HG03025 (cell line): Measurements from ENCODE around the gene ADIPOR2.
A peak's percentile ranks its signal among the peaks of the same experiment; 100 is the strongest.

Experiments
- ATAC-seq: cut with Tn5 transposase; IDR thresholded peaks from one replicate; pipeline ENCODE4 v1.9.1; 2021; ENCODE audit warnings: mild to moderate bottlenecking, moderate library complexity; ENCODE audit not compliant: unreplicated experiment, low FRiP score

The ADIPOR2 gene

DNA sequence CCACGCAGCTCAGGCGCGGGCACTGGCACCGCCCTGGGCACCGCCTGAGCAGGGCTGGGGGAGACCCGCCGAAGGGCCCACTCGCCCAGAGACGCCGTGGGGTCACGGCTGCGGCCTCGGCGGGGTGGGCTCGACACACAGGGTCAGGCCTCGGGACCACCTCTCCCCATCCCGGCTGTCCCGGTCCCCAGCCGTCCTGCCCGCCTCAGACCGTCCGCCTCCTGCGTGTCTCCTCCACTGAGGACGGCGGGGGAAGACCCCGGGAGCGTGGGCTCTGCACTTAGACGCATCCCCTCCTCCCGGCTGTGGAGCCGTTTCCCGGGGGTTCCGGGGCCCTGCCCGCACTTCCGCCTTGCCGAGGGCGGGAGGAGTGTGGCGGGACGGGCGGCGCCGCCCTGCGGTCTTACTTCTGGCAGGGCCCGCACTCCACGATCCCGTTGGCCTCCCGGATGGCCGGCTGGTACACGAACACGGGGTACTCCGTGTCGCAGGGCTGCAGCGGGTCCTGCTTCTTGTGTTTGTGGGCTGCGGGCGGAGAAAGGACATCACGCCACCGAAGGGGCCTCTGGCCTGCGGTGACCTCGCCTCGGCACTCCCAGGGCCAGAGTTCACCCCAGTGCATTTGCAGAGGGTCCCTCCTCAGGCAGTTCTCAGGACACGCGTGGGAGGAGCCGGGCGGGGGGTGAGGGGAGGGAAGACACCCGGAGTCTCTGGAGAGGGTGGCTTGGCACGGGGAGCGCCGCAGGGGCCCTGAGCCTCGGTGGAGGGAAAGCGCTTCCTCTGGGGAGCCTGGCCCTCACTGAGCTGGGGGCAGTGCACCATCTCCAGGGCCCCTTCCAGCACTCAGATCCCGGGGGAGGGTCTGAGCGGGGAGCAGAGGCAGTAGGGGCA is 106.4 kb downstream of the ADIPOR2 start:
- ATAC-seq = no peak

GRCh38 chr12:1797991-1798640 is 107.2 kb downstream of the ADIPOR2 start:
- no peak for ATAC-seq

DNA sequence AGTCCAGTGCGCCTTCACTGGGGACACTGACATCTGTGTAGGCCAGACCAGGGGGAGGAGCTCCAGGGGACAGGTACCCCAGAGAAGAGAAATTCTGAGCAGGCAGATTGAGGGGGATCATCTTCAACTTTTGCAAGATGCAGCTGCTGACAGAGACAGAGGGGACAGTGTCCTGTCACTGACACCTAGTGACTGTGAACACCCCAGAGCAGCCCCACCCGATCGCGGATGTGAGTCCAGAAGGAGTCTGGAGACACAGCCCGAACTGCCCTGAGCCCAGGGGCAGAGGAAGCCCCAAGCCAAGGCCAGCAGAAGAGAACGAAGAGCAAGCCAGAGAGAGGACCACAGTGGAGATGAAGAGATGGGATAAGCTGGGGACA is 107.8 kb downstream of the ADIPOR2 start:
- ATAC-seq = no peak

DNA sequence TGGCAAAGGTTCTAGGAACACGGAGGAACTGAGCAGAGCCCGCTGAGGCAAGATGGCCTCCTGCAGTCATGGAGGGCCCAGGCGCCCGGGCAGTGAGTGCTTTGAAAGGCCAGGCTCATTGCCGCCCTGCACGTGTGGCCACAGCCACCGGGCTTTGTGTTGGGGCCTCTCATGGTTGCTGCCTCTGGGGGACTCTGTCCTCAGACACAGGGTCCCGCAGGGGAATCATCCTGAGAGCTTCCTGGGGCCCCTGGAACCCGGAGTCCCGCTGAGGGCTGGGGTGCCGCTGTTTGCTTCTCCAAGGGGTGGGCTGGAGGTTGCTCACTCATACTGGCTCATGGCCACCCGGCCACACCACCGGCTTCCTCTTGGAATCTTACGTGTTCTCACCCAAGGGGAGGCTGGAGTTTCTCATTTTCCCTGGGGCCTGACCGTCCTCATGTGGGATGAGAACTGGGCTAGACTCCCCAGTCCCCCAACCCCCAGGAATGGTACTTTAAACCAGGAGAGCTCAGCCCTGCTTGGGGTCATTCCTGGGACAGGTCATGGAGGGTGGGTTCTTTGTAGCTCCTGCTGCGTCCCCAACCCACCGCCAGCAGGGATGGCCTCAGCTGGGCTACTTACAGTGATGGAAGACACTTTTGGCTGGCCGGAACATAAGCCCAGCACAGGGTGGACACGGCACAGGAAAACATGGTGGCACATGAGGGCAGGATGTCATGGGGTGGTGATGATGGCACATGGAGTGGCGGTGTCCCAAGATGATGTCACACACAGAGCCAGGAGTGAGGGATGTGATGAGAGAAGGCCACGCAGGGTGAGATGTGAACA is 108.4 kb downstream of the ADIPOR2 start:
- no peak for ATAC-seq

- ATAC-seq = no peak
Measured at GRCh38 chr12:1799882-1800400, 109.1 kb downstream of the ADIPOR2 start.

- no peak for ATAC-seq
Measured at GRCh38 chr12:1800401-1801302, 109.8 kb downstream of the ADIPOR2 start.

DNA sequence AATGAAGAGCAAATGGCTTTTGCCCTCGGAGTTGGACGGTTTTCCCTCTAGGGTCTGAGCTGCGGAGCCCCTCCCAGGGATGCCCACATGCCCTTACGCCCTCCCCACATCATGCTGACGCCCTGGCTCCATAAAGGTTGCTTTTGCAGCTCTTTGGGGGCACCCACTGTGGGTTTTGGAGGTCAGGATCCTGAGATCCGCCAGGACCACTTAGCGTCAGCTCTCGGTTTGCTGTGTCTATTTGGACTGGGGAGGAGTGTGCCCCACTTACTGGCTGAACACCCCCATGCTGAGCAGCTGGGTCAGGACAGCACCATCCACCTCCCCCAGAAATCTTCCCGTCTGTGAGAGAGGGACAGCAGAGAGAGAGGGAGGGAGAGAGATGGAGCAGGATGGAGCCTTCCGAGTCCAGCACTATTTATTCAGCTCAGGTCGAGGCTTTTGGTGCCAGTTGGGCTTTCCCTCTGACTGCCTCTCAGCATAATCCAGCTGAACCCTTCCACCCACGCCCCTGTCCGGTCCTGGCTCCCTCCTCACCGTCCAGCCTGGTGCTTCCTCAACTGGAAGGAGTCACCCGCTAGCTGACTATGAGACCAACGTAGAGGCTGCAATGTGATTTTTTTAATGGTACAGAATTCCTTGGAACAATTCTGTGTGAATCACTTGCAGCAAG is 110.6 kb downstream of the ADIPOR2 start:
- no peak for ATAC-seq

GRCh38 chr12:1803736-1804135 is 112.9 kb downstream of the ADIPOR2 start:
- ATAC-seq = no peak

DNA sequence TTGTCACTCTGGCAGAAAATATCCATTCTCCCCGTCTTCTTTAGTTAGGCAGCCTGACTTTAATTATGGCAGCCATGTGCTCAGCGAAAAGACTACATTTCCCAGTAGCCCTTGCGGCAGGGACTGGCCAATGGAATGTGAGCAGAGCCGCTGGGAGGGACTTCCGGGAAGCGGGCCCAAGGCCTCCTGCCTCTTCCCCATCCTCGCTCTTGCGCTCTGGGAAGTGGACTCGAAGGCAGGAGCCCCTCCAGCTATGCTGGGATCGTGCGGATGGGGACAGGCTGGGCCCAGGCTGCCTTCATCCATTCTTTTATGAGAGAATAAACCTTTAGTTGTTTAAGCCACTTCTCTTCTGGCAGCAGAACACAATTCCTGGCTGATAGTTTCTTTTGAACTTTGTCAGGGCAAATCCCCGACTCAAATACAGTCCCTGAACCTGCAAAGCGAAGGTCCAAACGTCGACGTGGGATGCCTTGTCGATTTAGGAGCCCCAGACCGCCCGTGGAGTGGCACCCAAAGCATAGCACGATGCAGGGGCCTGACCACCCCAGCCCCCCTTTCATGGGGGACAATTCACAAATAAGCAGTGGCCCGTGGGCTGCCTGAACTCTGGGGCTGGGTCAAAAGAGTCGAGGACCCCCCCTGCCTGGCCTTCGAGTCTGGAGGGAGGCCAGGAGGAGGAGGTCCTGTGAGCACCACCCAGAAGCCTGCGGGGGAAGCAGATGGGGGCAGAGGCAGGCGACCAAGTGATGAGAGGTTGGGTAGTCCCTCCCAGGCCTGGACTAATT is 113.9 kb downstream of the ADIPOR2 start:
- ATAC-seq = peak; percentile 68

- no peak for ATAC-seq
Measured at GRCh38 chr12:1805441-1806081, 114.7 kb downstream of the ADIPOR2 start.

DNA sequence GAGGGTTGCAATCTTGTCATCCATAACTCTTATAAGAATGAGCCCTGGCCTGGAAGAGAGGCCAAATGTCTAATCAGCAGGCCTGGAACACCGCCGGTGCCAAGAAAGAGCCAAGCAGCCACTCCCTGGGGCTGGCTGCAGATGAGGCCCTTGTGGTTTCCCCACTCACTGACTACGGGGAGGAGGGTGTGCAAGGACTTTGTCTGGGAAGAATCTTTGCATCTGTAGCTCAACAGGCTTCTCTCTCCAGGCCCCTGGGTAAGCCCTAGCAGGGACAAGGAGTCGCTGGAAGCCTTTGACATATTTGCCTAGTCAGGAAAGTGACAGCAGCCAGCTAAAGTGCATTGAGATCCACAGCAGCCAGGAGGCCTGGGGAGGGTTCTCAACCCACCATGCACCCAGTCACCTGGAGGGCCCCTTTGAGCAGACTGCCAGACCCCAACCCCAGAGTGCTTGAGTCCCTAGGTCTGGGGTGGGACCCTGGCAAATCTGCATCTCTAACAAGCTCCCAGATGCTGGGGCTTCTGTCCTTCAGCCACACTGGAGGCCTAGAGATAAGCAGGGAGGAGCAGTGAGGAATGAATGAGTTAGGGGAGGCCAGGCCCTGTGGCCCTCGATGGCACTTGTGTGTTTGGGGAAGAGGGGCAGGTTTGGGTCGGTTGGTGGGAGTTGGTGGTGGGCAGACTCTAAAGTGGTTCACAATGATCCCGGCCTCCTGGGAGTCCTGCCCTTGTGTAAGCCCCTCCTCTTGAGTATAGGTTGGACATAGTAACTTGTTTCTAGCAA is 115.6 kb downstream of the ADIPOR2 start:
- no peak for ATAC-seq

- ATAC-seq = no peak
Measured at GRCh38 chr12:1807087-1807860, 116.4 kb downstream of the ADIPOR2 start.

DNA sequence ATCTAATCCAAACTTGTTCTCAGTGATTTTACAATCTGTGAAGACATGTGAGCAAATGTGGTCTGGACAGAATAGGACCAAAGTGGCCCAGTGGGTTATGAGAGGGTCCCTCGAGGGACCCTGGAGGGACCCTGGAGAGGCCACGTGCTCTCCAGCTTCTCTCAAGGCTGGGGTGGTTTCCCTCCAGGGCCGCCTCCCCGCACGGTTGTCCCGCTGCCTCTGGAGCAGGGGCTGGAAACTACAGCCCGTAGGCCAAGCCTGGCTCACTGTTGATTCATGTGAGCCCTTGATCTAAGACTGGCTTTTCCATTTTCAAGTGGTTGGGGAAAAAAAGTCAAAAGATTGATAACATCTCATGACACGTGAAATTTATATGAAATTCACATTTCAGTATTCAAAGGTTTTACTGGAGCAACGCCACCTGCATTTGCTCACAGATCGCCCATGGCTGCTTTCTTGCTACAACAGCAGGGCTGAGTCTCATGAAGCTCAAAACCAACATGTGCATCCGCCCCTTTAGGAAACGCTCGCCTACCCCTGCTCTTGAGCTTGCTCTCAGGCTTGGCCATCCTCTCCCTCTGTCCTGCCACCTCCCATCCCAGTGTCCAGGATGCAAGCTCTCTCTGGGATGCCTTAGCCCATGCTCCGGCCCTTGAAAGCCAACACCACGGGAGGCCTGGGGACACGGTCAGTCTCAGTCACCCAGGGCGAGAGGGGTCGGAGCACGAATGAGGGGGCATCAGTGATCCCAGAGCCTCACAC is 117.3 kb downstream of the ADIPOR2 start:
- ATAC-seq = no peak

GRCh38 chr12:1808798-1809480 is 118.1 kb downstream of the ADIPOR2 start:
- ATAC-seq = no peak

DNA sequence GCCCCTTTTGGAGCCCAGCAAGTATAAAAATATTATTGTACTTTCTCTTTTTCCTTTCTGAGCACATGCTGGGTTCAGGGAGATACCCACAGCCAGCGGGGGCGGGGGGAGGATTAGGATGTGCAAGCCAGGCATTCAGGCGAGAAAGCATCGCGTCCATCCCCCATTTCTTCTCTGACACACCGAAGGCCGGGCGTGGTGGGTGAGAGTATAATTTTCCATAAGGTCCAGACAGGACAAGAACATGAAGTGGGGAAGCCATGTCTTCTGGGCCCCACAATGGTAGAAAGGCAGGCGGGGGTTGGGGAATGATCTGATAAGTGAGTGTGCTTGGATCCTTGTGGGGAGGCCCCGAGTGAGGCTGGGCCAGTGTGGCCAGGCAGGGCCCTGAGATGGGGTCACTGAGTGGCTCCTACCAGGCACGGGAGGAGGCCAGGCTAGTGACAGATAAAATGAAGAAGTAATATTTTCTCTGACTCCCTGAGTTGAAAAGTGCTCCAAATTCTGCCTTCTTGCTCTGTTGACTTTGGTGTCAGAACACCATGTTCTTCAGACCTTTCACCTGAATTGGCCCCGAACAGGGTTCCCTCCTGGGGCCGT is 118.8 kb downstream of the ADIPOR2 start:
- no peak for ATAC-seq
